Muscle of leg (tissue), 11 donors: Measurements from ENCODE around the gene KIF25. TPM values are rescaled to one million over a fixed set of nuclear protein-coding genes. Genes with fewer than 3 reads are reported as not detected.
"Not testable (repeated sequence)": the region's sequence is repeated elsewhere in the genome, so short reads cannot be mapped to it uniquely, and the experiment has no call there.

ENCODE experiments used
- DNase-seq: peaks from one replicate; pipeline ENCODE4 v3.0.0; 2013
- H3K27ac ChIP-seq: one replicate; pipeline ENCODE4 v1.5.1; 2013; ENCODE audit warnings: mild to moderate bottlenecking, low read length, control low read depth
- H3K27me3 ChIP-seq: one replicate; pipeline ENCODE4 v1.6.1; 2013; ENCODE audit warnings: low read length; ENCODE audit not compliant: control insufficient read depth, insufficient read depth
- H3K36me3 ChIP-seq: one replicate; pipeline ENCODE4 v1.6.1; 2013; ENCODE audit warnings: low read length; ENCODE audit not compliant: control insufficient read depth, insufficient read depth
- H3K4me1 ChIP-seq: one replicate; pipeline ENCODE4 v1.6.1; 2013; ENCODE audit warnings: low read length; ENCODE audit not compliant: control insufficient read depth, insufficient read depth
- H3K4me3 ChIP-seq: one replicate; pipeline ENCODE4 v1.5.1; 2013; ENCODE audit warnings: low read length, control low read depth
- H3K9me3 ChIP-seq: replicated peaks from 2 replicates; pipeline ENCODE4 v1.6.1; 2013; ENCODE audit warnings: low read depth, low read length; ENCODE audit not compliant: control insufficient read depth
- WGBS: methylation state at CpG from one replicate; pipeline ENCODE4 v1.1.5; 2013; ENCODE audit warnings: missing lambda C conversion rate; ENCODE audit not compliant: insufficient coverage; 5-methylcytosine and 5-hydroxymethylcytosine counted together
- polyA plus RNA-seq, 8 donors: library from polyadenylated mRNA; unstranded; fragments of 120-200 nt; gene quantifications; one replicate each; pipeline versions ENCODE4 v1.2.1 to v1.2.3, GENCODE V29; 2013; ENCODE audit warnings: inconsistent platforms in 1 of 8, low replicate concordance in 1 of 8; ENCODE audit not compliant: insufficient read length in 8 of 8, insufficient read depth in 1 of 8
- total RNA-seq: library from RNA; stranded (reverse); fragments of 120-200 nt; gene quantifications from one replicate; pipeline ENCODE4 v1.2.4, GENCODE V29; 2013

The KIF25 gene
- total and polyA plus RNA-seq, 9 donors, result 0.24 to 1.8 (median 0.69) TPM

GRCh38 chr6:167995302-167995701, 2.2 kb upstream of the KIF25 start:
- no peak for DNase-seq
- no peaks in the 10 kb centered on the region for H3K9me3 ChIP-seq
- no peaks in the 10 kb centered on the region for H3K36me3 ChIP-seq
- no peak overlapping the region for H3K4me3 ChIP-seq
- H3K27ac ChIP-seq, result no peak overlapping the region
- 69% methylated on average over 8 of the region's 12 CpGs for WGBS
- H3K4me1 ChIP-seq, result no peaks in the 10 kb centered on the region
- no peaks in the 10 kb centered on the region for H3K27me3 ChIP-seq

- no peaks in the 10 kb centered on the region for H3K27me3 ChIP-seq
- no peaks in the 10 kb centered on the region for H3K9me3 ChIP-seq
- no peaks in the 10 kb centered on the region for H3K4me1 ChIP-seq
- H3K36me3 ChIP-seq, result no peaks in the 10 kb centered on the region
- no peak overlapping the region for H3K4me3 ChIP-seq
- no peak overlapping the region for H3K27ac ChIP-seq
- no peak for DNase-seq
- 98% methylated on average over 22 of the region's 22 CpGs for WGBS
Observed at GRCh38 chr6:167995731-167996151, 1.7 kb upstream of the KIF25 start.

GRCh38 chr6:167996424-167997199, 859 bp upstream of the KIF25 start:
- DNase-seq, result no peak
- WGBS, result 80% methylated on average over 22 of the region's 43 CpGs
- H3K4me3 ChIP-seq, result no peak overlapping the region
- no peaks in the 10 kb centered on the region for H3K4me1 ChIP-seq
- H3K9me3 ChIP-seq, result no peaks in the 10 kb centered on the region
- H3K27ac ChIP-seq, result no peak overlapping the region
- H3K27me3 ChIP-seq, result no peaks in the 10 kb centered on the region
- H3K36me3 ChIP-seq, result no peaks in the 10 kb centered on the region

GRCh38 chr6:167998215-167998614, 744 bp downstream of the KIF25 start:
- Histone ChIP-seq H3K4me3 (no peak overlapping the region), H3K4me1 (no peaks in the 10 kb centered on the region), H3K27ac (no peak overlapping the region), H3K27me3 (no peaks in the 10 kb centered on the region), H3K9me3 (no peaks in the 10 kb centered on the region), H3K36me3 (no peaks in the 10 kb centered on the region)
- DNase-seq, result peak; percentile 78
- WGBS, result 68% methylated on average over 4 of the region's 5 CpGs

- Histone ChIP-seq H3K9me3 (no peaks in the 10 kb centered on the region), H3K4me3 (no peak overlapping the region), H3K27me3 (no peaks in the 10 kb centered on the region), H3K27ac (no peak overlapping the region), H3K4me1 (peaks cover 2% of the 10 kb centered on the region), H3K36me3 (no peaks in the 10 kb centered on the region)
- DNase-seq, result no peak
- whole genome bisulfite sequencing, result 95% methylated on average over 11 of the region's 13 CpGs
Observed at GRCh38 chr6:168000198-168001028, 2.9 kb downstream of the KIF25 start.

GRCh38 chr6:168001029-168001332, 3.5 kb downstream of the KIF25 start:
- no peaks in the 10 kb centered on the region for H3K9me3 ChIP-seq
- no peaks in the 10 kb centered on the region for H3K27me3 ChIP-seq
- no peak overlapping the region for H3K4me3 ChIP-seq
- H3K27ac ChIP-seq, result no peak overlapping the region
- H3K36me3 ChIP-seq, result no peaks in the 10 kb centered on the region
- WGBS, result 90% methylated on average over 10 of the region's 10 CpGs
- peaks cover 2% of the 10 kb centered on the region for H3K4me1 ChIP-seq
- no peak for DNase-seq

- not testable (repeated sequence) for DNase-seq, H3K9me3 ChIP-seq, H3K36me3 ChIP-seq, H3K27ac ChIP-seq, H3K4me3 ChIP-seq, H3K27me3 ChIP-seq, H3K4me1 ChIP-seq
- 98% methylated on average over 10 of the region's 21 CpGs for WGBS
Observed at GRCh38 chr6:168001514-168001913, 4.0 kb downstream of the KIF25 start.

GRCh38 chr6:168002804-168003203, 5.3 kb downstream of the KIF25 start:
- H3K4me3 ChIP-seq, result no peak overlapping the region
- no peaks in the 10 kb centered on the region for H3K27me3 ChIP-seq
- no peak overlapping the region for H3K27ac ChIP-seq
- no peak for DNase-seq
- 80% methylated on average over 6 of the region's 6 CpGs for WGBS
- H3K36me3 ChIP-seq, result no peaks in the 10 kb centered on the region
- peaks cover 2% of the 10 kb centered on the region for H3K4me1 ChIP-seq
- no peaks in the 10 kb centered on the region for H3K9me3 ChIP-seq

- WGBS, result 64% methylated on average over 3 of the region's 7 CpGs
- peak overlapping the region; percentile 51 for H3K27ac ChIP-seq
- no peaks in the 10 kb centered on the region for H3K27me3 ChIP-seq
- peaks cover 2% of the 10 kb centered on the region for H3K4me1 ChIP-seq
- H3K9me3 ChIP-seq, result no peaks in the 10 kb centered on the region
- H3K36me3 ChIP-seq, result no peaks in the 10 kb centered on the region
- no peak for DNase-seq
- H3K4me3 ChIP-seq, result no peak overlapping the region
Observed at GRCh38 chr6:168004023-168004422, 6.6 kb downstream of the KIF25 start.

GRCh38 chr6:168004945-168005344, 7.5 kb downstream of the KIF25 start:
- no peak for DNase-seq
- no peak overlapping the region for H3K27ac ChIP-seq
- H3K4me3 ChIP-seq, result no peak overlapping the region
- H3K4me1 ChIP-seq, result peaks cover 2% of the 10 kb centered on the region
- WGBS, result 92% methylated on average over 9 of the region's 11 CpGs
- H3K9me3 ChIP-seq, result peaks cover 2% of the 10 kb centered on the region
- no peaks in the 10 kb centered on the region for H3K27me3 ChIP-seq
- H3K36me3 ChIP-seq, result no peaks in the 10 kb centered on the region
